Cardiac muscle cell (in vitro differentiated cells and primary cell): ENCODE measurements around the gene CAMK2G. TPM values are rescaled to one million over a fixed set of nuclear protein-coding genes. Genes with fewer than 3 reads are reported as not detected.
A peak's percentile ranks its signal among the peaks of the same experiment; 100 is the strongest.

ENCODE experiments used
- DNase-seq, 2 donors: peaks; one replicate each; pipeline versions ENCODE4 v3.0.0 to v3.0.0-alpha.2; 2010 to 2017; ENCODE audit warnings: low read depth in 1 of 2, low spot score in 1 of 2
- H3K27ac ChIP-seq: fragments of 200-600 bp; sonication (generic); 2 replicates; pipeline ENCODE4 v1.5.1; 2016
- H3K27me3 ChIP-seq: fragments of 200-600 bp; sonication (generic); 2 replicates; pipeline ENCODE4 v1.6.0; 2016; ENCODE audit warnings: control low read depth
- H3K36me3 ChIP-seq: fragments of 200-600 bp; sonication (generic); 2 replicates; pipeline ENCODE4 v1.5.1; 2016; ENCODE audit warnings: control low read depth
- H3K4me1 ChIP-seq: fragments of 200-600 bp; sonication (generic); 2 replicates; pipeline ENCODE4 v1.8.1; 2017; ENCODE audit warnings: low read depth, mild to moderate bottlenecking, mixed run types
- H3K4me3 ChIP-seq: fragments of 200-600 bp; sonication (generic); 2 replicates; pipeline ENCODE4 v1.5.1; 2016; ENCODE audit warnings: mild to moderate bottlenecking
- H3K9me3 ChIP-seq: fragments of 200-600 bp; sonication (generic); 2 replicates; pipeline ENCODE4 v1.5.1; 2017; ENCODE audit warnings: low read depth, mild to moderate bottlenecking, control low read depth
- polyA plus RNA-seq: library from polyadenylated mRNA; unstranded; fragments of >200 nt; fragmentation: Nextera tagmentation; extraction: Ambion mirVana; gene quantifications from 2 replicates; pipeline ENCODE4 v1.2.1, GENCODE V29; 2016
- total RNA-seq: library from RNA; depleted of rRNA; stranded (reverse); fragments of >200 nt; gene quantifications from 2 replicates; pipeline ENCODE4 v1.2.3, GENCODE V29; 2016
- TF ChIP-seq, protein P1 (sequence below): IDR thresholded peaks from 2 replicates; pipeline ENCODE4 v1.5.1; 2012; ENCODE audit warnings: low read depth, mild to moderate bottlenecking, low read length

Gene CAMK2G
- total and polyA plus RNA-seq, 2 experiments from 2014 or later, result 7.7 to 29.8 TPM

DNA sequence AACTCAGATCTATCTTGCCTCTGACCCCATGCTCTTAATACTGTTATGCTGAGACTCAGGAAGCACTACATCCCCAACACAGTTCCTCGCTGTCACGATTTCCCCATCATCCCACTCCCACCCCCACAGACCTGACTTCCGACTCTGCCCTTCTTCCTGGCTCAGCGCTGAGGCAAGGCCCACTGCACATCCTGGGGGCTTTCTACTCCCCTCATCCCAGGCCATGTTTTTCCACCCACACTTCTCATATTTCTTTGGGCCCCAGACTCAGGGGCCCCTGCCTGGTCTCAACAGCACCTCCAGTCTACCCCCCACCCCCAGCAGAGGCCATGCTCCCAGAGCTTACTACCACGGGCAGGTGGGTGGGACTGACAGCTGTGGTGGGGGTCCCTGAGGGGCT is 55.3 kb downstream of the CAMK2G start:
- Histone ChIP-seq H3K36me3 (no peaks in the 10 kb centered on the region), H3K4me1 (no peaks in the 10 kb centered on the region), H3K9me3 (no peaks in the 10 kb centered on the region), H3K27ac (no peak overlapping the region), H3K4me3 (no peak overlapping the region), H3K27me3 (no peaks in the 10 kb centered on the region)
- peak in 1 of 2 donors; percentile 19 for DNase-seq
- TF ChIP-seq, protein P1, sequence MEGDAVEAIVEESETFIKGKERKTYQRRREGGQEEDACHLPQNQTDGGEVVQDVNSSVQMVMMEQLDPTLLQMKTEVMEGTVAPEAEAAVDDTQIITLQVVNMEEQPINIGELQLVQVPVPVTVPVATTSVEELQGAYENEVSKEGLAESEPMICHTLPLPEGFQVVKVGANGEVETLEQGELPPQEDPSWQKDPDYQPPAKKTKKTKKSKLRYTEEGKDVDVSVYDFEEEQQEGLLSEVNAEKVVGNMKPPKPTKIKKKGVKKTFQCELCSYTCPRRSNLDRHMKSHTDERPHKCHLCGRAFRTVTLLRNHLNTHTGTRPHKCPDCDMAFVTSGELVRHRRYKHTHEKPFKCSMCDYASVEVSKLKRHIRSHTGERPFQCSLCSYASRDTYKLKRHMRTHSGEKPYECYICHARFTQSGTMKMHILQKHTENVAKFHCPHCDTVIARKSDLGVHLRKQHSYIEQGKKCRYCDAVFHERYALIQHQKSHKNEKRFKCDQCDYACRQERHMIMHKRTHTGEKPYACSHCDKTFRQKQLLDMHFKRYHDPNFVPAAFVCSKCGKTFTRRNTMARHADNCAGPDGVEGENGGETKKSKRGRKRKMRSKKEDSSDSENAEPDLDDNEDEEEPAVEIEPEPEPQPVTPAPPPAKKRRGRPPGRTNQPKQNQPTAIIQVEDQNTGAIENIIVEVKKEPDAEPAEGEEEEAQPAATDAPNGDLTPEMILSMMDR, result no peak

DNA sequence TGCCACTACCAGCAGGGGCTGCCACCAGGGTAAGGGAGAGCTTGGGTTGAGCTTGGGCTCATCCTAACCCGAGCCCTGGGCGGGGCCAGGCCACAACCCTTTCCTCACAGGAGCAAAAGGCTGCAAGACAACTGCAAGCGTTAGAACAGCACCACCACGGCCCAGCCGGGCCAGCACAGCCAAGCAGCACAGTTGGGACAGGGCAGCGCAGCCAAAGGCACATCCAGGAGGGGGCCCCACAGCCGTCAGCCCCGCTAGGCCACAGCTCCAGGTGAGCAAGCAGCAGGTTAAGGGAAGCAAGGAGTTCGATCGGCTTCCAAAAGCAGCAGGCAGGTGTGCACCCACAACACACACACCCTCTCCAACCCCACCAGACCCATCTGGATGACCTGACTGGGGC is 56.0 kb downstream of the CAMK2G start:
- Histone ChIP-seq H3K36me3 (no peaks in the 10 kb centered on the region), H3K27me3 (no peaks in the 10 kb centered on the region), H3K4me1 (no peaks in the 10 kb centered on the region), H3K9me3 (no peaks in the 10 kb centered on the region), H3K4me3 (no peak overlapping the region), H3K27ac (no peak overlapping the region)
- DNase-seq, result no peak
- TF ChIP-seq, protein P1, result peak; percentile 2

DNA sequence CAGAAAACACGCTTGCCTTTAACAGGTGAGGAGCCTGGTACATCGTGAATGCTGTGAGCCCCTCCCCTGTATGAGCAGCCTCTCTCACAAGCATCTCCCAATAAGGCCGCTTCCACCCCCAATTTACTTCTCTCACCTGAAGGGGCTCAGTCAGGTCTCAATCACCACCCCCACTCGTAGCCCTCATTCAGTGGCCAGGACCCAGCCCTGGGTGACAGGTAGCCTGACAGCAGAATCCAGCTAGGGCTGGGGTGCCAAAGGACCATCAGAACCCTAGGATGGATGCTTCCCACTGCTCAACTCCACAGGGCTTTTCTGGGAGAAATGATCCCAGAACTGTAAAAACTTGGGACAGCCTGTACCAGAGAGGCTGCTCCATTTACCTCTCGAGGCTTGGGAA is 56.5 kb downstream of the CAMK2G start:
- H3K27ac ChIP-seq, result no peak overlapping the region
- TF ChIP-seq, protein P1, result no peak
- H3K4me3 ChIP-seq, result no peak overlapping the region
- no peak for DNase-seq
- H3K4me1 ChIP-seq, result no peaks in the 10 kb centered on the region
- H3K36me3 ChIP-seq, result no peaks in the 10 kb centered on the region
- no peaks in the 10 kb centered on the region for H3K9me3 ChIP-seq
- H3K27me3 ChIP-seq, result no peaks in the 10 kb centered on the region

DNA sequence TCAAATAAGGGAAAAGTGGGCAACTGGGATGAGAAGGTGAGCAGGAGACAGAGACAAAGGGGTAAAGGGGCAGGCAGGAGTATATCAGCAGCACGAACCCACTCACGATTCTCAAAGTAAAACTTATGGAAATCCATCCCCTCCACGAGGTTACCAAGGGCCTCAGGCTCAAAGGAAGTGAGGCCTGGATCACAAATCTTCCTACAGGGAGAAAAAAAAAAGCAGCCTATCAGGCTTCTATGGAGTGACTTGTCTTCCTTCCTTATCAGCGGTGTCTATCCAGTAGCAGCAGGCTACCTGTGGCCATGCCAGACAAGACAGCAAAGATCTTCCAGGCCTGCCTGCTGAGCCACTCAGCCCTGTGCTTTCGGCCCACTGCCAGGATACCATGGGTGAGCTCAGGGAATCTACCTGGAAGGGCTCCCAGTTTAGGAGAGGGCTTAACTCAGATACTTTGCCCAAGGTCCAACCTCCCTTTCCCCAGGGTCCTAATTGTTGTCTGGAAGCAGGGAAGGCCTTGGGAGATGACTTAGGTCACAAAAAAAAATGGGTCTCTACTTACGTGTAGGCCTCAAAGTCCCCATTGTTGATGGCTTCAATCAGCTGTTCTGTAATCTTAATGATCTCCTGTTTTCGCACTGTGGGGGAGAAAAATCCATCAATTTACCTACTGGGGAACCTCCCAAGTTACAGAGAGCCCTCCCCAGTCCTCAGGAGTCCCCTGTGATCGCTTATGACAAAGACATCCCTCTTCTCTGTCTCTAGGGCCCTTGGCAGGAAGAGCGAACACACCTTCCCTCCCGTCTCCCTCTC is 57.2 kb downstream of the CAMK2G start:
- TF ChIP-seq, protein P1, result no peak
- Histone ChIP-seq H3K4me3 (no peak overlapping the region), H3K4me1 (no peaks in the 10 kb centered on the region), H3K36me3 (no peaks in the 10 kb centered on the region), H3K27ac (no peak overlapping the region), H3K27me3 (no peaks in the 10 kb centered on the region), H3K9me3 (no peaks in the 10 kb centered on the region)
- DNase-seq, result peak in 1 of 2 donors; percentile 26

DNA sequence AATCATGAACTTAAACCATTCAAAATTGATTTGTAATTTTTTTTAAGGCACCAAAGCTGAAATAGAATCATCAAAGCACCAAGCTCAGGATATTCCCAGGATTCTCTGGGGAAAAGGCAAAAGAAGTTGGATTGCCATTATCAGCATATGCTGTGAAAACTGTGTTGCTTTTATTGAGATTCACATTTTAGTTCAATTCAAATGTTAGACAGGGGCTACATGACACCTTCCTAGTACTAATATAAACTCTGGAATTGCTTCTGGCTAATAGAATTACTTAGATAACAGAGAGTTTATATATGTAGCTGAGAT is 58.7 kb downstream of the CAMK2G start:
- Histone ChIP-seq H3K27ac (no peak overlapping the region), H3K4me1 (no peaks in the 10 kb centered on the region), H3K4me3 (no peak overlapping the region), H3K27me3 (no peaks in the 10 kb centered on the region), H3K9me3 (no peaks in the 10 kb centered on the region), H3K36me3 (no peaks in the 10 kb centered on the region)
- DNase-seq, result no peak
- TF ChIP-seq, protein P1, result no peak
